ENCODE data around the gene LPGAT1.

GRCh38 chr1:211783897-211784296, 46.7 kb downstream of the LPGAT1 start:
- no peak for TF ChIP-seq CTCF (IDR thresholded peaks at IDR 0.05; ENCODE audit: low read length)
- TF ChIP-seq EZH2phosphoT487 (IDR thresholded peaks at IDR 0.05; ENCODE audit: low read length), result no peak
- TF ChIP-seq EZH2 (optimal IDR thresholded peaks at IDR 0.05; ENCODE audit: low read depth, low read length), result no peak
